HG02943 (cell line): ENCODE results near the gene H6PD.
"Not testable (repeated sequence)": the region's sequence is repeated elsewhere in the genome, so short reads cannot be mapped to it uniquely, and the experiment has no call there.

Experiments used
- ATAC-seq: cut with Tn5 transposase; IDR thresholded peaks from one replicate; pipeline ENCODE4 v1.9.1; 2021; ENCODE audit warnings: mild to moderate bottlenecking, low read depth, moderate library complexity; ENCODE audit not compliant: unreplicated experiment

Gene H6PD

GRCh38 chr1:9294405-9294773 lies 59.8 kb downstream of the H6PD start:
- no peak for ATAC-seq

DNA sequence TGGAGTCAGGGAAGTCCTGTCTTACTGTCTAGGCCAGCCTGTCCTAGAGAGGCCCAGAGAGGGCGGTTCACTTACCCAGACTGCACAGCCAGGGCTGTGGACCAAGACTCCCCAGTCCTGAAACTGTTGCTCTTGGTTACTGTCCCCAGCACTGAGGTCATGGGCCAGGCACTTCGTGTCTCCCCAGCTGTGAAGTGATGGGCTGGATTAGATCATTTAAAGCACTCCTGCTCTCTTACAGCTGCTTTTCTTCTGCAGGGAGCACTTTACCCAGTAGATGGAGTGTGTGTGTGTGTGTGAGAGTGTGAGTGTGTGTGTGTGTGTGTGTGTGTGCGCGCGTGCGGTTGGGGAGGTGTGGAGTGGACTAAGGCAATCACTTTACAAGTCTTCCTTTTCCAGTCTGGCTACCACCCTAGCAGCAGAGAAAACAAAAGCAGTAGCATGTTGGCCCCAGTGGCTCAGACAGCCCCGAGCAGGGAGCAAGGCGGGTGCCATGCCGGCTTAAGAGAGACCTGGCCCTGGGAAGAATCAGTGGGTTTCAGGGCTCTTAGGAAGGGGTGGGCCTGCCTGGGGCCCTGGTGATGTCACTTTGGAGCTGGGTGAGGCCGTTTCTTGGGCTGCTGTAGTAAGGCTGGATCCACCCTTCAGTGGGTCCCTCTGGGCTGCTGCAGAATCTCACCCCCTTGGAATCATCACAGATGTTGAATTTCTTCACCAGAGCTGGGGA lies 60.5 kb downstream of the H6PD start:
- ATAC-seq = no peak

- ATAC-seq = no peak
Measured at GRCh38 chr1:9295884-9296283, 61.3 kb downstream of the H6PD start.

DNA sequence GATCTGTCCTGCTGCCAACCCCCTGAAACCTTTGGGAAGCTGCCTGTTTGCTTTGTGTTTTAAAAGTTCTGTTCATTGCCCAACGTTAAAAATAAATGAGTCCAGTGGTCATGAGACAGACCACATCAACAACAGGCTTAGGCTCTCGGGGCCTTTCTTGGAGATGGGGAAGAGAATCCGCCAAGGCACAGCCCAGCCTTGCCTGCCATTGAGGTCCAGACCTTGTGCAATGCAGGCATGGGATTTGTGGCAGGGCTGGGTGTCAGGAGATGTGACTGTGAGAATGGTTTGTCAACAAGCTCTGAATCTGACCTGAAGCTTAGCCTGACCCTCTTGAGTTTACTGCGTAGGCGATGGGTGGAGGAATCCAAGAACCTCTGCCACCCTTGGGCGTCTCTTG lies 62.3 kb downstream of the H6PD start:
- no peak for ATAC-seq

- ATAC-seq = no peak
Measured at GRCh38 chr1:9297831-9298230, 63.3 kb downstream of the H6PD start.

DNA sequence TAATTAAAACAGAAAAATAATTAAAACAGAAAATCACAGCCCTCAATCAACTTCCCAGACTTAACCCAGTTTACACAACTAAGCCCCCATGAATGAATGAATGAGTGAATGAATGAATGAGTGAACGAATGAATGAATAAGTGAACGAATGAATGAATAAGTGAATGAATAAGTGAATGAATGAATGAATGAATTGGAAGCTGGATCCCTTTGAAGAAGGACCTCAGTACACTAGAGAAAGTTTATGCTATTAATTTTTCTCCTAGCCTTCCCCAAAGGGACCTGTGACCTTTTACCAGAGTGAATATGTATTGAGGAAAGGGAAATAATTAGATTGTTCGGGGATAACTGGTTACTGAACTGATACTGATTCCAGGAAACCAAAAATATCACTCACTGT lies 63.7 kb downstream of the H6PD start:
- ATAC-seq = no peak

- not testable (repeated sequence) for ATAC-seq
Measured at GRCh38 chr1:9299571-9300541, 65.3 kb downstream of the H6PD start.

GRCh38 chr1:9300573-9300972 lies 66.0 kb downstream of the H6PD start:
- no peak for ATAC-seq

- no peak for ATAC-seq
Measured at GRCh38 chr1:9302745-9303524, 68.4 kb downstream of the H6PD start.

DNA sequence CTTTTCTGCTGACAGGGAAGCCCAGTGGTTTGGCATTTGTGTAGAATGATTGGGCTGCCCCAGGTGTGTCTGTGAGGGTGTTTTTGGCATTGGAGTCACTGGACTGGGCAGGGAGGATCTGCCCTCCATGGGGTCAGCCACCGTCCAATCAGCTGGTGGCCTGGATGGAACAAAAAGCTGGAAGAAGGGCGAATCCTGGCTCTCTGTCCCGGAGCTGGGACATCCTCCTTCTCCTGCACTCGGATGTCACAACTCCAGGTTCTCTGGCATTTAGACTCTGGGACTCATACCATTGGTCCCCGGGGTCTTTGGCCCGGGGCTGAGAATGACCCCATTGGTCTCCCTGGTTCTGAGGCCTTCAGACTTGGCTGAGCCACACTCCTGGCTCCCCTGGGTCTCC lies 69.3 kb downstream of the H6PD start:
- ATAC-seq = no peak

- no peak for ATAC-seq
Measured at GRCh38 chr1:9305216-9305615, 70.6 kb downstream of the H6PD start.

GRCh38 chr1:9306006-9306405 lies 71.4 kb downstream of the H6PD start:
- ATAC-seq = no peak

DNA sequence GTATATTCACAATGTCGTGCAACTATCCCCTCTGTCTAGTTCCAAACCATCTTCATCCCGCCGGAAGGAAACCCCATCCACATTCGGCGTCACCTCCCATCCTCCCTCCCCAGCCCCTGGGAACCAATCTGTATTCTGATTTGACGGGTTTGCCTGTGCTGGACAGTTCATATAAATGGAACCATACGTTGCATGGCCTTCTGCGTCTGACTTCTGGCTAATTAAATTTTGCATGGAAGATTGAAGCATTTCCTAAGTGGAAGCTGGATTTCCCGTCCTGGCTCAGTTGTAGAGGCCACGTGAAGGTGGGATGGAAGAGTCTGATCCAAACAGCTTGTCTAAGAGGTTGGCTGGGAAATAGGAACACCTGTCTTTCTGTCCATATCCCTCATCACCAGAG lies 72.7 kb downstream of the H6PD start:
- ATAC-seq = no peak

DNA sequence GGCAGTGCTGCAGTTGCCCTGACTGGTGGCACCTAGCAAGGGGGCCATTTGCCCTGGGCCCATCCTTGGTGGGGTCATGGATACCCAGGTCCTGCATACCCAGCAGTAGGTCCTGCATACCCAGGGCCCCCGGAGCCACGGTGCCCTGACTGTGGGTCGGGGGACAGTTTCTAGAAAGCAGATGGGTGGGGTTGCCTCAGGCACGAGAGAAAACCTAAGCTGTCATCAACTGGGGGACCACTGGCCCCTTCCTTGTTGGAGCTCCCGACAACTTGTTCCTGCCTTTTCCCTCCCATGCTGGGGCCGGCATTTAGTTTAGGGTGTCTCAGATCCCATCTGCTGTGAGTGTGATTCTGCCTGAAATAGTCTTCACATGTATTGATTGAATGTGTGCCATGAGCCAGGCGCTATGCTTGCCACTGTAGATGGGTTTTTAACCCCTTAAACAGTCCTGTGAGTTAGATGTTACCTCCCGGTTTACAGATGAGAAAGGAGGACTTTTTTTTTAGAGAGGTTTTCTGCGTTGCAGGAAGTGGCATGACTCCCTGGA lies 73.7 kb downstream of the H6PD start:
- ATAC-seq = no peak

DNA sequence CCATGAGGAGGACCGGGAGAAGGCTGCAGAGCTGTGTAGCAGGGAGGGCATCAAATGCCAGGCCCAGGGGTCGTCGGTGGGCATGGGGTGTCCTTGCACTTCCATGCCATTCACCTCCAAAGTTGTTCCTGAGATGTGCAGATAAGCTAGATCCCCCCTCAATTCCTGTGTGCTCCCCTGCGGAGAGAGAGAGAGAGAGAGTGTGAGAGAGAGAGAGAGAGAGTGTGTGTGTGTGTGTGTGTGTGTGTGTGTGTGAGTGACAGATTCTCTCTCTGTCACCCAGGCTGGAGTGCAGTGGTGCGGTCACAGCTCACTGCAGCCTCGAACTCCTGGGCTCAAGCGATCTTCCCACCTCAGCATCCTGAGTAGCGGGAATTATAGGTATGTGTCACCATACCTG lies 74.5 kb downstream of the H6PD start:
- no peak for ATAC-seq

DNA sequence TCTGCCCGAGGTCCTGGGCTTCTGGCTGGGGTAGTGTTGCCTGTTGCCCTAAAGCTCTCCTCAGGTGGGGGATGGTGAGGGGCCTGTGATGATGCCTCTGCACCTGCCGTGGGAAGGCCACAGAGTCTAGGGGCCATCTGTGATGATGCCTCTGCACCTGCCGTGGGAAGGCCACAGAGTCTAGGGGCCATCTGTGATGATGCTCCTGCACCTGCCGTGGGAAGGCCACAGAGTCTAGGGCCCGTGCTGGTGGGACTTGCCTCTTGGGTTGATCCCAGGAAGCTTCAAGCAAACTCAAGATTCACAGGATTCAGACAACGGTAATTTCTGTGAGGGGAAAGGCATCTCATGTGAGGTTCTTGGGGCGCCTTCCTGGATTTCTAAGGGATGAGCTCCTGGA lies 75.4 kb downstream of the H6PD start:
- no peak for ATAC-seq

DNA sequence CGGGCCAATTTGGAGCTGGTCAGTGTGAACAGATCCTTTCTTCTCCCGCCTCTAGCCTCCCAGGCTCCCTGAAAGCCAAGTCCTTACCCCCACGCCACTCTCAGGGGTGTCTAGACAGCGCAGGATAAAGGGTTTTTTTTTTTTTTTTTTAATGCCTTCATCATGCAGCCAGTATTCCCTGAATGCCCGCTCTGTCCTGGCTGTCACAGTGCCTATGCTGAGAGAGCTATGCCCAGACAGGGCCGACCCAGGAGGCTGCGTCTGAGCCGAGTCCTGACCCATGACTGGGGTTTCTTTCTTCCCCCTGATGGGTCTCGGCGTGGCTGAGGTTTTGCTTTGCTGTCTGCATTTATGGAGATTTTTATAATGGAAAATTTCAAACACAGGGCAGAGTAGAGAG lies 76.5 kb downstream of the H6PD start:
- no peak for ATAC-seq

- no peak for ATAC-seq
Measured at GRCh38 chr1:9311479-9311878, 76.9 kb downstream of the H6PD start.

GRCh38 chr1:9312168-9312720 lies 77.7 kb downstream of the H6PD start:
- no peak for ATAC-seq

DNA sequence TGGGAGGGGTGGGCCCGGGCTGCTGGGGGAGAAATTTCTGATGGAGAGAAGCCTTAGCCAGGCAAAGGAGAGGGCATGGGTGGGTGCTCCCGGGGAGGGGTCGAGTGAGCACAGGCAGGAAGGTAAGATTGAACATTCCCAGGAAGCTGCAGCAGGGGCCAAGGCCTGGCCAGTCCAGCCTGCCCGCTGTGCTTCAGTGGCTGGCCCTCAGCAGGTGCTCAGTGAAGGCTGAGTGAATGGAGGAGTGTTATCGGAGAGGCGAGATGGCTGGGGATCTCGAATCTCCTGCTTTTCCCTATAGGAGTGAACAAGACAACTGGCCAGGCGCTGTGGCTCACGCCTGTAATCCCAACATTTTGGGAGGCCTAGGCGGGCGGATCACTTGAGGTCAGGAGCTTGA lies 79.0 kb downstream of the H6PD start:
- ATAC-seq = no peak
